GM23248 (cell line): Measurements from ENCODE around the gene GALNT2. TPM values are rescaled to one million over a fixed set of nuclear protein-coding genes. Genes with fewer than 3 reads are reported as not detected.
A peak's percentile ranks its signal among the peaks of the same experiment; 100 is the strongest.

Experiments
- DNase-seq: peaks from one replicate; pipeline ENCODE4 v3.0.0-alpha.2; 2015
- H2AFZ ChIP-seq: fragments of 200-600 bp; sonication (generic); 2 replicates; pipeline ENCODE4 v1.6.1; 2016; ENCODE audit warnings: antibody characterized with exemption
- H3F3A ChIP-seq: fragments of 200-600 bp; sonication (generic); 2 replicates; pipeline ENCODE4 v1.6.1; 2016; ENCODE audit warnings: mild to moderate bottlenecking, antibody characterized with exemption, mixed run types; ENCODE audit not compliant: insufficient read depth
- H3K27ac ChIP-seq: fragments of 200-600 bp; sonication (generic); 2 replicates; pipeline ENCODE4 v1.5.1; 2016; ENCODE audit warnings: mild to moderate bottlenecking
- H3K27me3 ChIP-seq: fragments of 200-600 bp; sonication (generic); replicated peaks from 2 replicates; pipeline ENCODE4 v1.6.1; 2016; ENCODE audit warnings: mild to moderate bottlenecking; ENCODE audit not compliant: insufficient read depth
- H3K36me3 ChIP-seq: fragments of 200-600 bp; sonication (generic); 2 replicates; pipeline ENCODE4 v1.6.1; 2016; ENCODE audit warnings: low read depth, mild to moderate bottlenecking
- H3K4me1 ChIP-seq: fragments of 200-600 bp; sonication (generic); 2 replicates; pipeline ENCODE4 v1.6.1; 2016; ENCODE audit warnings: mild to moderate bottlenecking; ENCODE audit not compliant: insufficient read depth
- H3K4me2 ChIP-seq: fragments of 200-600 bp; sonication (generic); one replicate; pipeline ENCODE4 v1.6.1; 2016; ENCODE audit warnings: mild to moderate bottlenecking; ENCODE audit not compliant: unreplicated experiment
- H3K4me3 ChIP-seq: fragments of 200-600 bp; sonication (generic); 2 replicates; pipeline ENCODE4 v1.5.1; 2016; ENCODE audit warnings: mild to moderate bottlenecking
- H3K79me2 ChIP-seq: fragments of 200-600 bp; sonication (generic); 2 replicates; pipeline ENCODE4 v1.6.1; 2016; ENCODE audit warnings: mild to moderate bottlenecking; ENCODE audit not compliant: insufficient read depth
- H3K9ac ChIP-seq: fragments of 200-600 bp; sonication (generic); 2 replicates; pipeline ENCODE4 v1.6.1; 2016; ENCODE audit warnings: mild to moderate bottlenecking
- H3K9me2 ChIP-seq: fragments of 200-600 bp; sonication (generic); 2 replicates; pipeline ENCODE4 v1.6.1; 2016; ENCODE audit warnings: mixed run types, mild to moderate bottlenecking, moderate library complexity; ENCODE audit not compliant: insufficient read depth
- H3K9me3 ChIP-seq: fragments of 200-600 bp; sonication (generic); one replicate; pipeline ENCODE4 v1.6.1; 2017; ENCODE audit warnings: low read depth
- H4K20me1 ChIP-seq: fragments of 200-600 bp; sonication (generic); 2 replicates; pipeline ENCODE4 v1.6.0; 2016; ENCODE audit not compliant: insufficient read depth
- EZH2 ChIP-seq: fragments of 200-600 bp; sonication (generic); IDR thresholded peaks from 2 replicates; pipeline ENCODE4 v1.6.1; 2018; ENCODE audit warnings: antibody characterized with exemption, mild to moderate bottlenecking; ENCODE audit not compliant: insufficient read depth, poor library complexity, severe bottlenecking
- EZH2phosphoT487 ChIP-seq: fragments of 200-600 bp; sonication (generic); IDR thresholded peaks from 2 replicates; pipeline ENCODE4 v1.6.1; 2018; ENCODE audit warnings: antibody characterized with exemption, moderate library complexity, mild to moderate bottlenecking, low read depth; ENCODE audit not compliant: insufficient read depth
- WGBS, 2 experiments: methylation state at CpG; one replicate each; pipeline ENCODE4 v1.1.6; 2015 to 2017; ENCODE audit warnings: low lambda C conversion rate in 2 of 2, low coverage in 1 of 2; ENCODE audit errors: missing lambda C conversion rate in 2 of 2; 5-methylcytosine and 5-hydroxymethylcytosine counted together
- in situ Hi-C: fragments of 300-500 bp; cut with MboI; formaldehyde crosslinking; loops from 2 replicates; pipeline ENCODE4 v1.15.0; 2020
- polyA plus RNA-seq: library from polyadenylated mRNA; unstranded; fragments of >200 nt; fragmentation: Nextera tagmentation; extraction: Ambion mirVana; gene quantifications from 2 replicates; pipeline ENCODE4 v1.2.1, GENCODE V29; 2016
- total RNA-seq: library from RNA; depleted of rRNA; stranded (reverse); fragments of >200 nt; shearing (Covaris generic); gene quantifications from 2 replicates; pipeline ENCODE4 v1.2.3, GENCODE V29; 2014

GALNT2 gene
- total and polyA plus RNA-seq, 2 experiments from 2014 or later, result 111 to 124 TPM

- H3K9ac ChIP-seq, result no peak overlapping the region
- H3K79me2 ChIP-seq, result no peaks in the 10 kb centered on the region
- no peaks in the 10 kb centered on the region for H3F3A ChIP-seq
- in situ Hi-C loops, result no loop called here
- no peaks in the 10 kb centered on the region for H4K20me1 ChIP-seq
- no peak overlapping the region for H3K4me3 ChIP-seq
- H3K9me2 ChIP-seq, result no peaks in the 10 kb centered on the region
- H3K9me3 ChIP-seq, result no peaks in the 10 kb centered on the region
- no peak overlapping the region for H3K4me2 ChIP-seq
- H3K27ac ChIP-seq, result no peak overlapping the region
- no peak for TF ChIP-seq EZH2
- no peak for TF ChIP-seq EZH2phosphoT487
- 71 to 81% methylated on average over 18 to 19 of the region's 19 CpGs for WGBS, 2 experiments
- peaks cover 15% of the 10 kb centered on the region; the same call in 1 of the 2 replicates for H3K36me3 ChIP-seq
- no peak overlapping the region for H2AFZ ChIP-seq
- peak; percentile 85 for DNase-seq
- no peaks in the 10 kb centered on the region for H3K4me1 ChIP-seq
- H3K27me3 ChIP-seq, result no peaks in the 10 kb centered on the region
These were observed 201.5 kb downstream of the GALNT2 start for GRCh38 chr1:230268371-230269170.

GRCh38 chr1:230270185-230270558, 203.1 kb downstream of the GALNT2 start:
- Histone ChIP-seq H3K27ac (no peak overlapping the region), H3K9ac (no peak overlapping the region), H3K27me3 (no peaks in the 10 kb centered on the region), H3F3A (0 out of 2 replicates have a peak, but pooled peaks cover 13% of the 10 kb centered on the region), H3K9me2 (no peaks in the 10 kb centered on the region), H3K4me3 (no peak overlapping the region), H2AFZ (no peak overlapping the region), H3K36me3 (peaks cover 11% of the 10 kb centered on the region), H3K4me1 (no peaks in the 10 kb centered on the region), H3K4me2 (no peak overlapping the region), H3K79me2 (no peaks in the 10 kb centered on the region), H3K9me3 (no peaks in the 10 kb centered on the region), H4K20me1 (no peaks in the 10 kb centered on the region)
- in situ Hi-C loops, result no loop called here
- 100% methylated on average over 1 of the region's 1 CpG for WGBS, 2 experiments
- TF ChIP-seq EZH2phosphoT487 (no peak), EZH2 (no peak)
- no peak for DNase-seq

- TF ChIP-seq EZH2, result no peak
- TF ChIP-seq EZH2phosphoT487, result no peak
- in situ Hi-C loops, result no loop called here
- no peak overlapping the region for H3K9ac ChIP-seq
- H3K36me3 ChIP-seq, result peaks cover 16% of the 10 kb centered on the region
- no peaks in the 10 kb centered on the region for H3K9me2 ChIP-seq
- H3K4me3 ChIP-seq, result no peak overlapping the region
- H2AFZ ChIP-seq, result no peak overlapping the region
- H3F3A ChIP-seq, result 0 out of 2 replicates have a peak, but pooled peaks cover 18% of the 10 kb centered on the region
- no peaks in the 10 kb centered on the region for H3K4me1 ChIP-seq
- no peaks in the 10 kb centered on the region for H3K27me3 ChIP-seq
- no peaks in the 10 kb centered on the region for H3K9me3 ChIP-seq
- 77 to 80% methylated on average over 14 of the region's 14 CpGs for WGBS, 2 experiments
- H4K20me1 ChIP-seq, result no peaks in the 10 kb centered on the region
- H3K4me2 ChIP-seq, result no peak overlapping the region
- no peak for DNase-seq
- no peaks in the 10 kb centered on the region for H3K79me2 ChIP-seq
- no peak overlapping the region for H3K27ac ChIP-seq
These were observed 203.7 kb downstream of the GALNT2 start for GRCh38 chr1:230270559-230271281.

GRCh38 chr1:230271300-230272035, 204.4 kb downstream of the GALNT2 start:
- TF ChIP-seq EZH2phosphoT487 (no peak), EZH2 (no peak)
- peaks cover 21% of the 10 kb centered on the region for H3K36me3 ChIP-seq
- no peak overlapping the region for H3K9ac ChIP-seq
- no peaks in the 10 kb centered on the region for H3K27me3 ChIP-seq
- 95 to 97% methylated on average over 20 of the region's 20 CpGs for WGBS, 2 experiments
- no peak overlapping the region for H2AFZ ChIP-seq
- no peak overlapping the region for H3K27ac ChIP-seq
- H3K4me3 ChIP-seq, result no peak overlapping the region
- H3K9me3 ChIP-seq, result no peaks in the 10 kb centered on the region
- no peaks in the 10 kb centered on the region for H3K79me2 ChIP-seq
- H3K4me1 ChIP-seq, result no peaks in the 10 kb centered on the region
- H4K20me1 ChIP-seq, result no peaks in the 10 kb centered on the region
- 0 out of 2 replicates have a peak, but pooled peaks cover 18% of the 10 kb centered on the region for H3F3A ChIP-seq
- in situ Hi-C loops, result no loop called here
- no peak for DNase-seq
- no peak overlapping the region for H3K4me2 ChIP-seq
- H3K9me2 ChIP-seq, result no peaks in the 10 kb centered on the region
